Stimulated activated CD4-positive, alpha-beta T cell treated with anti-CD3 and anti-CD28 coated beads, Interleukin-15, amount 100 ng/mL, for 48 hours (primary cell): ENCODE results near the gene DTHD1.

Source experiments
- DNase-seq, 2 donors: peaks; one replicate each; pipeline ENCODE4 v3.0.0-alpha.2; 2020; ENCODE audit warnings: low read depth in 2 of 2

The DTHD1 gene

GRCh38 chr4:36343501-36344175 lies 62.2 kb downstream of the DTHD1 start:
- DNase-seq: no peak

- peak in 1 of 2 donors; percentile 10 for DNase-seq
Measured at GRCh38 chr4:36348403-36348938, 67.1 kb downstream of the DTHD1 start.

- DNase-seq: no peak
Measured at GRCh38 chr4:36349938-36350549, 68.6 kb downstream of the DTHD1 start.

- DNase-seq: peak; percentile 38 to 61
Measured at GRCh38 chr4:36351082-36351666, 69.8 kb downstream of the DTHD1 start.

GRCh38 chr4:36353998-36354397 lies 72.6 kb downstream of the DTHD1 start:
- DNase-seq: no peak

- no peak for DNase-seq
Measured at GRCh38 chr4:36358173-36358572, 76.8 kb downstream of the DTHD1 start.

GRCh38 chr4:36360755-36361154 lies 79.3 kb downstream of the DTHD1 start:
- no peak for DNase-seq

- no peak for DNase-seq
Measured at GRCh38 chr4:36363024-36363423, 81.6 kb downstream of the DTHD1 start.

- DNase-seq: no peak
Measured at GRCh38 chr4:36374836-36375511, 93.6 kb downstream of the DTHD1 start.

GRCh38 chr4:36385951-36386571 lies 104.6 kb downstream of the DTHD1 start:
- DNase-seq: no peak

- DNase-seq: no peak
Measured at GRCh38 chr4:36386691-36387090, 105.3 kb downstream of the DTHD1 start.

GRCh38 chr4:36388710-36389109 lies 107.3 kb downstream of the DTHD1 start:
- no peak for DNase-seq

- no peak for DNase-seq
Measured at GRCh38 chr4:36391411-36391810, 110.0 kb downstream of the DTHD1 start.

GRCh38 chr4:36392024-36392423 lies 110.6 kb downstream of the DTHD1 start:
- DNase-seq: no peak

GRCh38 chr4:36392916-36393315 lies 111.5 kb downstream of the DTHD1 start:
- DNase-seq: no peak
